Measurements from ENCODE around the gene RASGRP3.
A peak's percentile ranks its signal among the peaks of the same experiment; 100 is the strongest.

Gene RASGRP3

DNA sequence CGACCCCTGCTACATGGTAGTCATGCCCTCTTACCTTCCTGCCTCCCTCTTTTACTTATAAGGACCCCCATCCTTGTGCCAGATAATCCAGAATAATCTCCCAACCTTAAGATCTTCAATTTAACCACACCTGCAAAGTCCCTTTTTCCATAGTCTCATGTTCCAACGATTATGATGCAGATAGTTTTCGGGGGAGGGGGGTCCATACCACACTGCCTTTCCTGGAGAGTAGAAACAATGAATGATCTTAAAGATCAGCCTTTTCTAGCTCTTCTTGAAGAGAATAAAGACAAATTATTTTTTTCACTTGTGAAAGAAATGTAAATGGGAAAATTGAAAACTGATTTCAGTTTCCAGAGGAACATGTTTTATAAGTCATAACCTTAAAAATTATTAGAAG, 127.0 kb downstream of the RASGRP3 start:
- Histone ChIP-seq H3K27ac (peak overlapping the region; percentile 18), H2AFZ (peak overlapping the region; percentile 31), H3K36me3 (ENCODE audit: control insufficient read depth, insufficient read depth, low read length) (no peaks in the 10 kb centered on the region), H3K27me3 (ENCODE audit: control insufficient read depth, insufficient read depth, low read length) (no peaks in the 10 kb centered on the region), H3K4me1 (peaks cover 20% of the 10 kb centered on the region), H3K9ac (no peak overlapping the region), H3K4me2 (ENCODE audit: low read length) (no peak overlapping the region), H3K4me3 (ENCODE audit: low read depth, low read length) (no peak overlapping the region), H3K9me3 (ENCODE audit: control insufficient read depth, low read length) (no peaks in the 10 kb centered on the region), H3K79me2 (no peaks in the 10 kb centered on the region)
- no peak for TF ChIP-seq CTCF (IDR thresholded peaks at IDR 0.05)

GRCh38 chr2:33605056-33605455, 128.6 kb downstream of the RASGRP3 start:
- no peaks in the 10 kb centered on the region for H3K9me3 ChIP-seq (ENCODE audit: control insufficient read depth, low read length)
- H3K36me3 ChIP-seq (ENCODE audit: control insufficient read depth, insufficient read depth, low read length) = no peaks in the 10 kb centered on the region
- H3K4me2 ChIP-seq (ENCODE audit: low read length) = no peak overlapping the region
- peak overlapping the region; percentile 76 for H2AFZ ChIP-seq
- peak overlapping the region; percentile 87 for H3K27ac ChIP-seq
- no peak overlapping the region for H3K4me3 ChIP-seq (ENCODE audit: low read depth, low read length)
- H3K27me3 ChIP-seq (ENCODE audit: control insufficient read depth, insufficient read depth, low read length) = no peaks in the 10 kb centered on the region
- H3K9ac ChIP-seq = no peak overlapping the region
- H3K79me2 ChIP-seq = no peaks in the 10 kb centered on the region
- TF ChIP-seq CTCF (IDR thresholded peaks at IDR 0.05) = peak; percentile 27
- peaks cover 24% of the 10 kb centered on the region for H3K4me1 ChIP-seq

DNA sequence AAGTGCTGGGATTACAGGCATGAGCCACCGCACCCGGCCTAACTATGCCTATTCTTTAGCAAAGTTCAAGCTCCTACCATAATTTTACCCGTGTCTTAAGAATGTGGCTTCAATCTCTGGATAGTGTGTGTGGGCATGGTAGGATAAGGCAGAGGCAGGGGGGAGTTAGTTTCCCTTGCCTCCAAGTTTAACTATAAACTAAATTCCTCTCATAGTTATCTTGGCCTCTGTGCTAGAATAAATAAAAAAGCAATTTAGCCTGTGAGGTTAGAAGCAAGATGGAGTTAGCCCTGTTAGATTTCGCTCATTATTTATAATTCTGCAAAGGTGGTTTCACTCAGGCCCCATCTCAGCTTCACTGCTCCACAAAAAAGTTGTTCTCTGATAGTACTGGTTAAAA, 129.7 kb downstream of the RASGRP3 start:
- H3K27me3 ChIP-seq (ENCODE audit: control insufficient read depth, insufficient read depth, low read length) = no peaks in the 10 kb centered on the region
- H3K36me3 ChIP-seq (ENCODE audit: control insufficient read depth, insufficient read depth, low read length) = no peaks in the 10 kb centered on the region
- no peak overlapping the region for H3K27ac ChIP-seq
- H3K79me2 ChIP-seq = no peaks in the 10 kb centered on the region
- H3K9ac ChIP-seq = no peak overlapping the region
- TF ChIP-seq CTCF (IDR thresholded peaks at IDR 0.05) = no peak
- H3K4me2 ChIP-seq (ENCODE audit: low read length) = no peak overlapping the region
- H2AFZ ChIP-seq = no peak overlapping the region
- H3K4me1 ChIP-seq = peaks cover 24% of the 10 kb centered on the region
- no peaks in the 10 kb centered on the region for H3K9me3 ChIP-seq (ENCODE audit: control insufficient read depth, low read length)
- H3K4me3 ChIP-seq (ENCODE audit: low read depth, low read length) = no peak overlapping the region

DNA sequence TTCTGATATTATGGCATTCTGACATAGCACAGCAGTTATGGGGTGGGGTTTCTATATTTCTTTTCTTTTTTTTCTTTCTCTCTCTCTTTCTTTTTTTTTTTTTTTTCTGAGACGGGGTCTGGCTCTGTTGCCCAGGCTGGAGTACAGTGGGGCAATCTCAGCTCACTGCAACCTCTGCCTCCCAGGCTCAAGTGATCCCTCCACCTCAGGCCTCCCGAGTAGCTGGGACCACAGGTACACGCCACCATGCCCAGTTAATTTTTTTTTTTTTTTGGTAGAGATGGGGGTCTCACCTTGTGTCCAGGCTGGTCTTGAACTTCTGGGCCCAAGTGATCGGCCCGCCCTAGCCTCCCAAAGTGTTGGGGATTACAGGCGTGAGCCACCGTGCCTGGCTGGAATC, 130.2 kb downstream of the RASGRP3 start:
- Histone ChIP-seq H3K4me3 (ENCODE audit: low read depth, low read length) (no peak overlapping the region), H3K9me3 (ENCODE audit: control insufficient read depth, low read length) (no peaks in the 10 kb centered on the region), H3K36me3 (ENCODE audit: control insufficient read depth, insufficient read depth, low read length) (no peaks in the 10 kb centered on the region), H3K27ac (no peak overlapping the region), H3K4me1 (peaks cover 24% of the 10 kb centered on the region), H3K79me2 (no peaks in the 10 kb centered on the region), H2AFZ (no peak overlapping the region), H3K4me2 (ENCODE audit: low read length) (no peak overlapping the region), H3K9ac (no peak overlapping the region), H3K27me3 (ENCODE audit: control insufficient read depth, insufficient read depth, low read length) (no peaks in the 10 kb centered on the region)
- no peak for TF ChIP-seq CTCF (IDR thresholded peaks at IDR 0.05)

DNA sequence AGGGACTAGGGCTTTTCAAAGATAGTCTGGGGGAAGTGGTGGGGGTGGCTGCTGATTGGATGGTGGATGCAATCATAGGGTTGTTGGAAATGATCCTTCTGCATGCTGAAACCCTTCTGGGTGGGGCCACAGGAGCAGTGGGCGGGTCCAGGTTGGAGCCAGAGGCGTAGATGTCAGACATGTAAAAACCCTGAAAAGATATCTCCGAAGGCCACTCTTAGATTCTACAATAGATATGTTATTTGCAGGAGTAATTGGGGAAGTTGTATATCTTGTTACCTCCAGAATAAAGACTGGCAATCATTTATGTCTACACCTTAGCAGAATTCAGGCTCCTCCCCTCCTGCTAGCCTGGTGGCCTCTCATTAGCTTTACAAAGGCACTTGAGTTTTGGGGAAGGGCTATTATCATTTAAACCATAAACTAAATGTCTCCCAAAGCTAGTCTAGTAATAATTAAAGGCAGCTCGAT, 130.8 kb downstream of the RASGRP3 start:
- Histone ChIP-seq H3K79me2 (no peaks in the 10 kb centered on the region), H3K9me3 (ENCODE audit: control insufficient read depth, low read length) (no peaks in the 10 kb centered on the region), H3K9ac (no peak overlapping the region), H3K27me3 (ENCODE audit: control insufficient read depth, insufficient read depth, low read length) (no peaks in the 10 kb centered on the region), H3K4me3 (ENCODE audit: low read depth, low read length) (no peak overlapping the region), H3K27ac (peak overlapping the region; percentile 24), H3K4me1 (peaks cover 26% of the 10 kb centered on the region), H3K36me3 (ENCODE audit: control insufficient read depth, insufficient read depth, low read length) (no peaks in the 10 kb centered on the region), H3K4me2 (ENCODE audit: low read length) (no peak overlapping the region), H2AFZ (peak overlapping the region; percentile 16)
- no peak for TF ChIP-seq CTCF (IDR thresholded peaks at IDR 0.05)

All from parathyroid adenoma (tissue), 2 donors.